SK-N-SH treated with all-trans-retinoic acid at 6 μM for 48 hours (cell line): ENCODE measurements around the gene AKT1.

Experiments
- ATAC-seq: fragments of 200-7000 bp; cut with Tn5 transposase; 3 replicates; pipeline ENCODE4 v1.9.1; 2020; ENCODE audit warnings: mild to moderate bottlenecking, moderate library complexity
- ARNTL ChIP-seq: fragments of 450-650 bp; formaldehyde crosslinking; IDR thresholded peaks from 2 replicates; pipeline ENCODE4 v1.5.0; 2020; ENCODE audit warnings: low read depth, mild to moderate bottlenecking, moderate library complexity, borderline replicate concordance
- BACH2 ChIP-seq: fragments of 250-450 bp; sonication (Bioruptor Pico); IDR thresholded peaks from 2 replicates; pipeline ENCODE4 v1.9.0; 2021; ENCODE audit warnings: mild to moderate bottlenecking, borderline replicate concordance
- CREB5 ChIP-seq: fragments of 250-450 bp; sonication (Bioruptor Pico); IDR thresholded peaks from 2 replicates; pipeline ENCODE4 v1.5.1; 2020; ENCODE audit warnings: low read depth, mild to moderate bottlenecking, moderate library complexity
- CSRNP3 ChIP-seq: fragments of 250-450 bp; sonication (Bioruptor Pico); IDR thresholded peaks from 2 replicates; pipeline ENCODE4 v1.5.1; 2021; ENCODE audit warnings: mild to moderate bottlenecking, moderate library complexity
- ISL1 ChIP-seq: fragments of 250-450 bp; sonication (Bioruptor Pico); IDR thresholded peaks from 2 replicates; pipeline ENCODE4 v2.1.2; 2022; ENCODE audit warnings: mild to moderate bottlenecking, moderate library complexity
- OSR1 ChIP-seq: fragments of 250-450 bp; sonication (Bioruptor Pico); IDR thresholded peaks from 2 replicates; pipeline ENCODE4 v1.8.0; 2022; ENCODE audit warnings: moderate library complexity, mild to moderate bottlenecking, inconsistent platforms
- PATZ1 ChIP-seq: fragments of 250-450 bp; sonication (Bioruptor Pico); IDR thresholded peaks from 2 replicates; pipeline ENCODE4 v1.8.0; 2020; ENCODE audit warnings: mild to moderate bottlenecking, moderate library complexity, borderline replicate concordance
- POU6F1 ChIP-seq: fragments of 250-450 bp; sonication (Bioruptor Pico); IDR thresholded peaks from 2 replicates; pipeline ENCODE4 v1.8.0; 2021; ENCODE audit warnings: low read depth, mild to moderate bottlenecking, moderate library complexity, borderline replicate concordance
- PPARA ChIP-seq: fragments of 250-450 bp; sonication (Bioruptor Pico); IDR thresholded peaks from 2 replicates; pipeline ENCODE4 v1.5.0; 2020; ENCODE audit warnings: mild to moderate bottlenecking, borderline replicate concordance
- RARB ChIP-seq: fragments of 250-450 bp; sonication (Bioruptor Pico); IDR thresholded peaks from 2 replicates; pipeline ENCODE4 v1.8.0; 2021; ENCODE audit warnings: mild to moderate bottlenecking, moderate library complexity
- SNAI2 ChIP-seq: fragments of 250-450 bp; sonication (Bioruptor Pico); IDR thresholded peaks from 2 replicates; pipeline ENCODE4 v1.5.0; 2020; ENCODE audit warnings: mild to moderate bottlenecking, moderate library complexity
- TCF4 ChIP-seq: fragments of 250-450 bp; sonication (Bioruptor Pico); IDR thresholded peaks from 2 replicates; pipeline ENCODE4 v1.8.0; 2021; ENCODE audit warnings: mild to moderate bottlenecking, moderate library complexity, borderline replicate concordance
- TOX ChIP-seq: fragments of 250-450 bp; sonication (Bioruptor Pico); IDR thresholded peaks from 2 replicates; pipeline ENCODE4 v1.8.0; 2021; ENCODE audit warnings: mild to moderate bottlenecking, moderate library complexity, borderline replicate concordance
- TSHZ2 ChIP-seq: fragments of 250-450 bp; sonication (Bioruptor Pico); IDR thresholded peaks from 2 replicates; pipeline ENCODE4 v1.5.0; 2020; ENCODE audit warnings: mild to moderate bottlenecking, moderate library complexity
- ZFP3 ChIP-seq: fragments of 250-450 bp; sonication (Bioruptor Pico); IDR thresholded peaks from 2 replicates; pipeline ENCODE4 v1.5.0; 2020; ENCODE audit warnings: mild to moderate bottlenecking, moderate library complexity
- ZNF565 ChIP-seq: fragments of 450-650 bp; formaldehyde crosslinking; conservative IDR thresholded peaks from 2 replicates; pipeline ENCODE4 v1.5.0; 2020; ENCODE audit warnings: low read depth, mild to moderate bottlenecking, moderate library complexity
- ZNF70 ChIP-seq: fragments of 450-650 bp; formaldehyde crosslinking; IDR thresholded peaks from 2 replicates; pipeline ENCODE4 v1.5.0; 2020; ENCODE audit warnings: mild to moderate bottlenecking, moderate library complexity
- ZNF8 ChIP-seq: fragments of 450-650 bp; formaldehyde crosslinking; IDR thresholded peaks from 2 replicates; pipeline ENCODE4 v1.5.0; 2020; ENCODE audit warnings: mild to moderate bottlenecking, moderate library complexity

The AKT1 gene

GRCh38 chr14:104728631-104729030 lies 66.9 kb downstream of the AKT1 start:
- no peak for TF ChIP-seq ZNF565
- no peak for TF ChIP-seq ISL1 (CRISPR knock-in tag)
- no peak for TF ChIP-seq RARB (CRISPR knock-in tag)
- TF ChIP-seq SNAI2 (CRISPR knock-in tag) = no peak
- no peak for TF ChIP-seq OSR1 (CRISPR knock-in tag)
- TF ChIP-seq POU6F1 (CRISPR knock-in tag) = no peak
- ATAC-seq = no peak

GRCh38 chr14:104726600-104727451 lies 68.7 kb downstream of the AKT1 start:
- TF ChIP-seq ISL1 (CRISPR knock-in tag) = no peak
- ATAC-seq = no peak

- TF ChIP-seq PATZ1 (CRISPR knock-in tag) = no peak
- TF ChIP-seq SNAI2 (CRISPR knock-in tag) = no peak
- no peak for TF ChIP-seq ZFP3 (CRISPR knock-in tag)
- TF ChIP-seq ZNF8 (CRISPR knock-in tag) = no peak
- no peak for TF ChIP-seq ZNF70
- no peak for ATAC-seq
These were observed 69.6 kb downstream of the AKT1 start for GRCh38 chr14:104725772-104726548.

GRCh38 chr14:104724981-104725771 lies 70.4 kb downstream of the AKT1 start:
- TF ChIP-seq SNAI2 (CRISPR knock-in tag) (no peak), ISL1 (CRISPR knock-in tag) (no peak), CSRNP3 (no peak), TOX (CRISPR knock-in tag) (no peak)
- peak; percentile 48 for ATAC-seq

GRCh38 chr14:104724407-104724980 lies 71.1 kb downstream of the AKT1 start:
- peak; percentile 9 for ATAC-seq
- TF ChIP-seq TOX (CRISPR knock-in tag) (no peak), CREB5 (CRISPR knock-in tag) (no peak), ZNF70 (no peak), TSHZ2 (CRISPR knock-in tag) (no peak), ZNF8 (CRISPR knock-in tag) (no peak), ZFP3 (CRISPR knock-in tag) (no peak), CSRNP3 (no peak), OSR1 (CRISPR knock-in tag) (no peak), PPARA (CRISPR knock-in tag) (no peak), BACH2 (CRISPR knock-in tag) (no peak), TCF4 (CRISPR knock-in tag) (no peak), ZNF565 (no peak), ARNTL (CRISPR knock-in tag) (no peak)
